Islet precursor cell (in vitro differentiated cells): Measurements from ENCODE around the gene CDHR5.
"Not testable (repeated sequence)": the region's sequence is repeated elsewhere in the genome, so short reads cannot be mapped to it uniquely, and the experiment has no call there.

ENCODE experiments used
- DNase-seq: peaks from one replicate; pipeline ENCODE4 v3.0.0-alpha.2; 2018

CDHR5 gene

GRCh38 chr11:624705-625635 is at the start of gene CDHR5:
Gene CDHR5 (minus strand): TSS chr11:624955. CDS start chr11:624902, 53 bp downstream.
- DNase-seq, result no peak

DNA sequence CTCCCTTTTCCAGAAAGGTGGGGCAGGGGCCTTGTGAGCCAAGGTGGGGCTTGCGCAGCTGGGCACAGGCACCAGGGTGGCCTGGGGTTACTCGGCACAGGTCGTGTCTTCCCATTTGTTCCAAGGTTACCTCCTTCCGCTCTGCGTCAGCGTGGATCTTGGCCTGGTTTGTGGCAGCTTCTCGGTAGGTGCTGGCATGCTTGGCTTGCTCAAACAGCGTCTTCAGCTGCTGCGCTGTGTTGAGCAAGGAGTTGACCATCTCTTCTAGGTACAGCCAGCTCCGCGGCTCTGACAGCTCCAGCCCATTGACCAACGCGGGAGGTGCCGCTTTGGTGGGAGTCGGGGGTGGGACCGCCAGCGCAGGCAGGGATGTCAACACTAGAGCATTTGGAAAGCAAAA is 49.7 kb upstream of the CDHR5 start:
- no peak for DNase-seq

- no peak for DNase-seq
Observed at GRCh38 chr11:673866-674265, 49.1 kb upstream of the CDHR5 start.

GRCh38 chr11:665704-666281 is 41.0 kb upstream of the CDHR5 start:
- no peak for DNase-seq

DNA sequence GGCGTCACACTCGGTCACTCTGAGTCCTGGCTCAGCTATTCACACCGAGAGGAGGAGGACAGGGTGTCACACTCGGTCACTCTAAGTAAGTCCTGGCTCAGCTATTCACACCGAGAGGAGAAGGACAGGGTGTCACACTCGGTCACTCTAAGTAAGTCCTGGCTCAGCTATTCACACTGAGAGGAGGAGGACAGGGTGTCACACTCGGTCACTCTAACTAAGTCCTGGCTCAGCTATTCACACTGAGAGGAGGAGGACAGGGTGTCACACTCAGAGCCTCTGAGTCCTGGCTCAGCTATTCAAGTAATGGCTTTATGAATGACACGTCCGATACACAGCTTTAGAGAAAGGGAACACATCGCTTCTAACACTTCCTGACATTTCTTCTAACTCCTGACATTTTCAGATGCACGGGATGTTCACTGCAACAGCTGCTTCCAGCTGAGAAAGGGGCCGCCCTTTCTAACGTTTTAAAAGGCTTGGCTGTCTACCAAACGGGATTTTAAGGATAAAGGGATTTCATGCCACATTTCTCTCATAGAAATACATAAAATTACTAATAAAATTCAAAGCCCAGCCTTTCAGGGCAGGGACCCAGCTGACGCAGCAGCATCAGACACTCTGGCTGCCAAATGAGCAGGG is 40.4 kb upstream of the CDHR5 start:
- no peak for DNase-seq

DNA sequence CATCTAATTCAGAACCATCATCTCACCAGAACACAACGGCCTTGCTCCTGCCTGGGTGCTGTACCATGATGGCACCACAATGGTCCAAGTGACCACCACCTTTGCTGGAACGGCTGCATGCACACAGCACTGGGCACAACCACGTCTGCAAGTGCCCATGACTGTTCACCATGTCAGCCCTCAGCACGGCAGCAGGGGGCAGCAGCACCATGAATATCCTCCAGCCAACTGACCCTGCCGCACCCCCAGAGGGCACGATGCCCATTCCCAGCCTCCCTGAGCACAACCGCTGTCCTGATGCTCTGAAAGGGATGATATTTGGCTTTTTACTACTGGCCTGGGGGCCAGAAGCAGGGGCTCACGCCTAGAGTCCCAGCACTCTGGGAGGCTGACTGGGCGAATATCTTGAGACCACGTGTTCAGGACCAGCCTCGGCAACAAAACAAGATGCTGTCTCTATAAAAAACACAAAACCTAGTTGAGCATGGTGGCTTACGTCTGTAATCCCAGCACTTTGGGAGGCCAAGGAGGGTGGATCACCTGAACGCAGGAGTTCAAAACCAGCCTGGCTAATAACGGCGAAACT is 38.0 kb upstream of the CDHR5 start:
- peak; percentile 78 for DNase-seq

DNA sequence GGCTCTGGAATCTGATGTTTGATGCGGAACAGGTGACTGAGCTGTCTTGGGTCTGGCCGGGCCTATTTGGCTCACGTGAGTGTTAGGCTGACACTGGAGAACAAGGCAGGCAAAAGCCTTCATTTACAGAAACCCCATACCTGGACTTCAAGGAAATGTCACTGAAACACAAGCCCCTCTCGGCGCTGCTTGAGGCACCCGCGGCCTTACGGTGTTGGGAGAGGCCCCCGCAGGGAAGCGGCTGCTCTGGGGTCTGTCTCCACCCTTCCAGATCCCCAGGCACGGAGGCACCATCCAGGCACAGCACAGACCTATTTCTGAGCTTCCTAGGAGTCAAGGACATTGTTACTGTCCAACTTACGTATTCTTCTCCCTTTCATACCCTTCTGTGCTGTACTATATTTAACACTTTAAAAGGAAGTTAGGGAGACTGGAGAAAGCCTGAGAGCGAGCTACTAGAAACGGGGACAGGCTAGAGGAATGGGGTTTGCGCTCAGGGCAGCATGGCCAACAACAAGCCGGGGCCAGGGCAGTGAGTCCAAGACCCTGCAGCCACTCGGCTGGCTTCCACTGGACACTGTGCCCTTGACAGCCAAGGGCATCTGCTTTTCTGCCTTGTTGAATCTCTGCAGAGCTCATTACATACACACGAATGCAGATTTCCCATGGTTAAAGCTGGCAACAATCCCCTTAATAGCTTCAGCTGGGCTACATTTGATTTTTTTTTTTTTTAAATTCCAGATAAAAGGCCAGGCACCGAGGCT is 36.1 kb upstream of the CDHR5 start:
- no peak for DNase-seq

DNA sequence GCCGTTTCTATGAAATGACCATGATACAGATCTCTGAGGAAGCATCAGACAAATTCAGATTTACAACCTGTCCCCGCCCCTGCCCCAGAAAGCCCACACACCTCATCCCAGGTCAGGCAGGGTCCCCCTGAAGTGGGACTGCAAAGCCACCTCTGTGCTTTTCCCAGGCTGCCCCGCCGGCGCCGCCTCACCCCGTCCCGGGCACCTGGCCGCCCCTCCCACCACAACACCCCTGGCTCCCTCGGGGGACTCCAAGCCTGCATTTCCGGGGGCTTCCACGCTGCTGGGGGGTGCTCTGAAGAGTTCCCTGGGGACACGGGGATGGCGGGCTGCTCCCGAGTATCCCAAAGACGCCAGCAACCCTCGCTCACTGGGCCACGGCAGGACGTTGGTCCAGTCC is 35.5 kb upstream of the CDHR5 start:
- DNase-seq, result no peak

- DNase-seq, result peak; percentile 34
Observed at GRCh38 chr11:659532-660085, 34.9 kb upstream of the CDHR5 start.

DNA sequence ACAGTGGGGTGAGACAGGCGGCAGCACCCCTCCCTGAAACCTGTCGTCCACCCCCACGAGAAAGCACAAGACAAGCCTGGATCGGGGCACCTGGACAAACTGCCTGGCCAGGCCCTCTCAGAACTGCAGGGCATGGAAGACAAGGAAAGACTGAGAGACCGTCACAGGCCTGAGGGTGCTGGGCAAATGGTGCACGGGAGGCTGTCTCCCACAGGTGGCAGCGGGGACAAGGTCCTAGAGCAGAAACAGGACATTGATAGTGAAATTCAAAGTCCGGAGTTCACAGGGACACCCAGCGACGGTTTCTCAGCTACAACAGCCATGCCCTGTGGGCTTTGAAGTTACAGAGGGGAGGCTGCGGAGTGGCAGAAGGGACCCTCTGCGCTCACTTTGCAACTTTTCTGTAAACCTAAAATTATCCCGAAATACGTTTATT is 33.0 kb upstream of the CDHR5 start:
- no peak for DNase-seq

GRCh38 chr11:656866-657265 is 32.1 kb upstream of the CDHR5 start:
- no peak for DNase-seq

GRCh38 chr11:656426-656825 is 31.7 kb upstream of the CDHR5 start:
- no peak for DNase-seq

GRCh38 chr11:655036-655726 is 30.4 kb upstream of the CDHR5 start:
- DNase-seq, result no peak

GRCh38 chr11:654444-654843 is 29.7 kb upstream of the CDHR5 start:
- DNase-seq, result not testable (repeated sequence)

- DNase-seq, result no peak
Observed at GRCh38 chr11:653837-654236, 29.1 kb upstream of the CDHR5 start.

GRCh38 chr11:653136-653535 is 28.4 kb upstream of the CDHR5 start:
- not testable (repeated sequence) for DNase-seq

DNA sequence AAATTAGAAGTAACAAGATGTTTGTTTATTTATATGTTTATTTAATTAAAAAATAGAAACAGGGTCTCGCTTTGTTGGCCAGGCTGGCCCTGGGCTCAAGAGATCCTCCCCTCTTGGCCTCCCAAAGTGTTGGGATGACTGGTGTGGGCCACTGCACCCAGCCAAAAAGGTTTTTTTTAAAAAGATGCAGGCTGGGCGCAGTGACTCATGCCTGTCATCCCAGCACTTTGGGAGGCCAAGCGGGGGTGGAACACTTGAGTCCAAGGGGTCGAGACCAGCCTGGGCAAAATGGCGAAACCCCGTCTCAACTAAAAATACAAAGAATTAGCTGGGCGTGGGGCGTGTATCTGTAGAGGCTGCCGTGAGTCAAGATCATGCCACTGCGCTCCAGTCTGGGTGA is 25.7 kb upstream of the CDHR5 start:
- no peak for DNase-seq

GRCh38 chr11:647672-648158 is 23.0 kb upstream of the CDHR5 start:
- DNase-seq, result not testable (repeated sequence)

- DNase-seq, result no peak
Observed at GRCh38 chr11:646214-646613, 21.5 kb upstream of the CDHR5 start.

DNA sequence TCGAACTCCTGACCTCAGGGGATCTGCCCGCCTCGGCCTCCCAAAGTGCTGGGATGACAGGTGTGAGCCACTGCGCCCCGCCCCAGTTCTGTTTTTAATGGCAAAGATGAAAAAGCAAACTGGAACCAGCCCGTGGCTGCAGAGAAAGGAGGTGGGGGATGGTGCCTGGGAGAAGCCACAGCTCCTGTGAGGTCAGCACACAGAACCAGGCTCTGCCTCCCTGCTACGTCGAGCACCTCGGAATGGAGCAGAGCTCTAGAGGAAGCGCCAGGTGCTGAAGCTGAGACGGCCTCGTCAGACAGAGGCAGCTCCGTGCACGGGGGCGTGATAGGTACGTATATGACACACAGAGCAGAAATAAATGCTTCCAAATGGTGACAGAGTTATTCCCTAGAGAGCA is 20.8 kb upstream of the CDHR5 start:
- DNase-seq, result no peak
